Activated CD8-positive, alpha-beta memory T cell treated with anti-CD3 and anti-CD28 coated beads for 36 hours (primary cell): ENCODE results near the gene UNKL. TPM values are rescaled to one million over a fixed set of nuclear protein-coding genes. Genes with fewer than 3 reads are reported as not detected.

Experiments
- CTCF ChIA-PET: fragments of 350-600 bp; sonication (Branson Sonifier 250); formaldehyde crosslinking; loops from one replicate; lab custom pipeline; 2021; ENCODE audit warnings: antibody characterized with exemption; lab: Charles Lee
- POLR2A ChIA-PET: fragments of 350-600 bp; sonication (Branson Sonifier 250); formaldehyde crosslinking; loops from one replicate; lab custom pipeline; 2021; ENCODE audit warnings: antibody characterized with exemption; lab: Charles Lee
- total RNA-seq, 2 experiments: library from RNA; stranded (reverse); gene quantifications; one replicate each; pipeline ENCODE4 v1.2.3, GENCODE V29; 2021

The UNKL gene
- total RNA-seq, 2 experiments from 2014 or later, result 35.7 to 36.0 TPM

DNA sequence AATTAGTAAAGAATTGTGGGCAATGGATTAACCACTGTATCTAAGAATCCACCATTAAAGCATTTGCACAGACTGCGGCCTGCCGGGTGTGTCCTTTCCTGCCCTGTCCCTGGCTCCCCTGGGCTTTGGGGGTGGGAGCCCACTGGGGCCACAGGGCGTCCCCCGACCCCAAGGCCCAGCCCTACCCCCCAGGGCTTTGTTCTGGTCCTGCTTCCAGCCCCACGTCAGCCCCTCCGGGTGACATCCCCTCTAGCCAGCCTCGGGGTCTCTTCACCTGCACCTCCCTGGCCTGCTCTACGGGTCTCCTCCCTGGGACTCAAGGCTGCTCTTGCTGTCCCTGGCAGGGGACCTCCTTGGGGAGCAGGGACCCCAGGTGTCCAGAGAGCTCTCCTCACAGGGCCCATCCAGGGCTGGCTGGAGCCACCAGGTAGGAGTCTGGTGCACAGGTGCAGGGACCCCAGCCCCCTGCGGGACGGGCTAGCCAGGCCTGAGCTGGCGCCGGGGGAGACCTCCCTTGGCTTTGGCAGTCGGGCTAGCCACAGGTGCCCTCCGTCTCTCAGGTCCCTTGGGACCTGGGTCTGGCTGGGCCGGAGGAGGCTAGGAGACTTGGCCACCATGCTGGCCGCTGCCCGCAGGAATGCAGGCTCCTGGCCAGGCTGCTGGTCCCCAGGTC lies 87.4 kb downstream of the UNKL start:
- POLR2A ChIA-PET, result no interaction called here
- CTCF ChIA-PET, result interaction anchor here (0.6 to 1.2 kb wide), 2 partner anchors 11 to 90 kb away, joined by 3 to 4 read pairs; no protein-coding TSS in a partner anchor

DNA sequence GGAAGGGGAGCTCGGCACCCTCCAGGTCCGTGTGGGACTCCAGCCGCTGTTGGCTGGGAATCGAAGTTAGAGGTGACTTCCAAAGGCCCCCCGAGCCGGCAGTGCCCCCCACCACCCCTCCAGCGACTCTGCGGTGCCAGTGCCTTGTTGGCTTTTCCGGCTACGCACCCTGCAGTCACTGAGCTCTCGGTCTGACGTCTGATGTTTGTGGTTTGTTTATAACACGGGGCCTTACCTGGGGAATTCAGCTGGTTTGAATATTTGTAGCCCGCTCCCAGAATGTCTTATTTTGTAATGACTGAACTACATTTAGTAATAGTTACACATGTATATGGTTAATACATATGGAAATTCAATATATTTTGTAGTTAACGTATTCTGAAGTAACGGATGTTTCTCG lies 88.1 kb downstream of the UNKL start:
- ChIA-PET POLR2A (no interaction called here), CTCF (interaction anchor here (0.6 to 1.2 kb wide), 2 partner anchors 11 to 464 kb away, joined by 3 read pairs; no protein-coding TSS in a partner anchor)

DNA sequence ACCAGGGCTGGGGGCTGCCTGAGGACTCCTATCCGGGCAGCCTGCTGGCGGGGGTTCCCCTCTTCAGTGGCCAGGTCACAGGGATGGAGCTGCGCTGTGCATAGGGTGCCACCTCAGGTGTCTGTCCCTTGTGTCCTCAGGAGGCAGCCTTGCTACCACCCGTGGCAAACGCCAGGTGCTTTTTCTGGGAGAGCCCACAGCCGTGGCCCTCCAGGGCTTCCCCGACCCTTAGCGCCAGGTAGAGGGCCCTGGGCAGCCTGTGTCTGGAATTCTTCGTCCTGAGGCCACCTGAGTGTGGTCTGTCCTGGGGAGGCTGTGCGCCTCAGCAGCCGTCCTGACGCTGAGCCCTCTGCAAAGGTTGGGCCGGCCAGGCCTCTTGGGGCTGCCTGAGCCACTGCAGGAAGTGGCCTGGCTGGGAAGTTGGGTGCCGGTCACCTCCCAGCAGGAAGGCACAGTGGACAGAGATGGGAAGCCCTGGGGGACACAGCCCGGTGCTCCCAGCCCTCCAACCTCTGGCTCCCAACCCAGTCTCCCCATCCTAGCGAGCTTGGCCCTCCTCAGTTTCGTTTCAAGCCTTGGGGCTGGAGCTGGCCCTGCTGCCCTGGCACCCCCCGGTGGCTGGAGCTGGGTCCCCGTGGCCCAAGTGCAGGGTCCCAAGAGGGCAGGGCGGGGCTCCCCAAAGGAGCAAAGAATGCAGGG lies 88.7 kb downstream of the UNKL start:
- ChIA-PET CTCF (interaction anchor here (0.6 kb wide), 1 partner anchor 464 kb away, joined by 3 read pairs; no protein-coding TSS in a partner anchor), POLR2A (no interaction called here)

DNA sequence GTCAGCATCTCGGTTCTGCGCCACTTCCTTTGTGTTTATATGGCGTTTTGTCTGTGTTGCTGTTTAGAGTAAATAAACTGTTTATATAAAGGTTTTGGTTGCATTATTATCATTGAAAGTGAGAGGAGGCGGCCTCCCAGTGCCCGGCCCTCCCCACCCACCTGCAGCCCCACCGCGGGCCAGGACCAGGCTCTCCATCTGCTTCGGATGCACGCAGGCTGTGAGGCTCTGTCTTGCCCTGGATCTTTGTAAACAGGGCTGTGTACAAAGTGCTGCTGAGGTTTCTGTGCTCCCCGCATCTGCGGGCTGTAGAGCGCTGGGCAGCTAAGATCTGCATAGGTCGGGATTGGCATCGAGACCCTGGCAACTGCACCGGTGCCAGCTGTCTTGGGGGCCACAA lies 89.2 kb downstream of the UNKL start:
- CTCF ChIA-PET, result no interaction called here

DNA sequence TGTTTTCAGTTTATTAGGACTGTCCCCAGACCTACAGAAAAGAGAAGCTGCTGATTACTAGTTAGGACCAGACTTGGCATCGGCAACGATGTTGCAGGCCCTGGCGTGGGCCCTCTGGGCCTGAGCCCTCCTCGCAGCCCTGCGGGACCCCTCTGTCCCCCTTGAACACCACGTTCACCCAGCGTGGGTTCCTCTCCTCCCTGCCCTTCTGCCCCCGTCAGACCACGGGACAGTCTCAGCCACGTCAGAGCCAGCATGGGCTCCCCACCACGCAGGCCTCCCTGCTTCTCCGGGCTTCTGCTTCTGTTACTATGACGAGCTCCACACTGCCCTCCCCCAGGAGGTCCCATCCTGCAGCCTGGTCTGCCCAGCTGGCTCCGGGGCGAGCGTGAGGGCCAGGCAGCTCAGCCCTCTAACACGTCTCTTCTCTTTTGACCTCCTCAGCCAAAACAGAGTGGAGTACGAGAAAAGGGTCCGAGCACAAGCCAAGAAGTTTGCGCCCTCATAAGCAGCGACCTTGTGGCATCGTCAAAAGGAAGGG lies 90.1 kb downstream of the UNKL start:
- CTCF ChIA-PET, result no interaction called here
- POLR2A ChIA-PET, result interaction anchor here (0.9 kb wide), 1 partner anchor 9 kb away, joined by 4 read pairs; no protein-coding TSS in a partner anchor

More for the DNA sequence above, 89.2 kb downstream of the UNKL start:
- POLR2A ChIA-PET, result no interaction called here

DNA sequence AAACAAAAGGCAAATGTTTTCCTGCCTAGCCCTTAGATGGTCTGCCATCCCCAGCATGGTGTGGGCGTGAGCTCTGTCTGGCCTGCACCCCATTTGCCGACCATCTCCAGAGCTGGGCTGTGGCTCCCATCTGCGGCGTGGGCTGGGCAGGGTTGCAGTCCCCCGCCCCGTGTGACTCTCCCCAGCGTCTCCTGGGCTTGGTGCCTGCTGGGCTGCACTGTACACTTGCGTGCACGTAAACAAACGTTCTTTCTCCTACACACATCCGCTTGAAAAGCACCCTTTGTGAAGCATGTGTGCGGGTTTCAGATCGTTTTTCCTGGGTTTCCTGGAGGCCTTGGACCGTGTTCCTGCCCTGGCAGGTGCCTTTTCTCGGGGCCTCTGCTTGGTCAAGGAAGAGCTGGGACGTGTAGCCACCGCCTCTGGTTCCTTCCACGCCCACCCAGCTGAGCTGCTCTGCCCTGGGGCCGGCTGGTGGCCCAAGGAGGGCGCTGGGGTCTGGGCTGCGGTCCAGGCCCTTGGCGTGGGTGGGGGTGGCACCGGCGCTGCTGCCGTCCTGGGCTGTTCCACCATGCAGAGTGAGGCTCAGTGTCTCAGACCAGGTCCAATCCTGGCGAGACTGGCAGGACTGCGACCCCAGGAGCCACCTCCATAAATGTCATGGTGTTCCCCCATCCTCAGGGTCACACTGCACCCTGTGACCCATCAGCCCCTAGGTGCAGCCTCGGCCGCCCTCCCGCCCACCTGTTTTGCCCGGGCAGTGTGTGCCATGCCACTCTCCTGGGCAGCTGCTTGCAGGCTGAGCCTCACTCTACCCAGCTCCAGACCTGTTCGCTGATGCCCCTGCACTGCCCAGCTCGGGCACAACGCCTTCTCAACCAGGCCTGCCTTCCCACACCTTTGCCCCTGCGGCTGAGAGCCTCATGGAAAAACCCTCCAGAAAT lies 90.9 kb downstream of the UNKL start:
- ChIA-PET CTCF (no interaction called here), POLR2A (interaction anchor here (0.9 kb wide), 1 partner anchor 8 kb away, joined by 4 read pairs; no protein-coding TSS in a partner anchor)

DNA sequence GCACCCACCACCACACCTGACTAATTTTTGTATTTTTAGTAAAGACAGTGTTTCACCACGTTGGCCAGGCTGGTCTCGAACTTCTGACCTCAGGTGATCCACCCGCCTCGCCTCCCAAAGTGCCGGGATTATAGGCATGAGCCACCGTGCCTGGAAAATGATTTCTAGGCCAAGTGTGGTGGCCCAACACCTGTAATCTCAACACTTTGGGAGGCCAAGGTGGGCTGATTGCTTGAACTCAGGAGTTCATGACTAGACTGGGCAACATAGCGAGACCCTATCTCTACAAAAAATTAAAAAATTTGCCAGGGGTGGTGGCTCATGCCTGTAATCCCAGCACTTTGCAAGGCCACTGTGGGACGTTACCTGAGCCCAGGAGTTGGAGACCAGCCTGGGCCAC lies 92.1 kb downstream of the UNKL start:
- POLR2A ChIA-PET, result no interaction called here
- CTCF ChIA-PET, result no interaction called here

DNA sequence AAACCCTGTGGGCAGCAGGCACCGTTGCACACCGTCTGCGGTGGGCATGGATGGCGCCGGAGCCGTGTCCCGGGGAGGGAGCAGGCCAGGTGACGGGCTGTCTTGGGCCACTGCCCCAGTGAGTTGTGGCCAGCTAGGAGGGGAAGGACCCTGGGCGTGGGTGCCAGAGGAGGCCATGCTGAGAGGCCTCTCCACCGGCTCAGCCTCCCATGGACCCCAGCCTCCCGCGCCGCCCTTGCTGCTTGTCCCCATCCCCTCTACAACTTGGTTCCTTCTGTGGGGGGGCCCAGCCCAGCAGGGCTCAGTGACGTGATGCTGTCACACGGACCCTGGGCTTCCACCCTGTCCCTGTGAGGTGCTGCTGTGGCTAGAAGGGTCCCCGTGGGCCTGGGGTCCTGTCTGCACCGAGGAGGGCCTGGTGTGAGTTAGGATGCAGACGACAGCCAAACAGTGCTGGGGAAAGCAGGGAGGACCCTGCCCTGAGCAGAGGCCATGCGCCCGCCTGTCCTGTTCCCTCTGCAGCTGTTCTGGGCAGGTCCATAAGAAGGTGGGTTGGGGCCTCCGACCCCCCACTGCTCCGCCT lies 93.8 kb downstream of the UNKL start:
- POLR2A ChIA-PET, result no interaction called here
- CTCF ChIA-PET, result interaction anchor here (0.6 kb wide), 1 partner anchor 320 kb away, joined by 3 read pairs; no protein-coding TSS in a partner anchor

DNA sequence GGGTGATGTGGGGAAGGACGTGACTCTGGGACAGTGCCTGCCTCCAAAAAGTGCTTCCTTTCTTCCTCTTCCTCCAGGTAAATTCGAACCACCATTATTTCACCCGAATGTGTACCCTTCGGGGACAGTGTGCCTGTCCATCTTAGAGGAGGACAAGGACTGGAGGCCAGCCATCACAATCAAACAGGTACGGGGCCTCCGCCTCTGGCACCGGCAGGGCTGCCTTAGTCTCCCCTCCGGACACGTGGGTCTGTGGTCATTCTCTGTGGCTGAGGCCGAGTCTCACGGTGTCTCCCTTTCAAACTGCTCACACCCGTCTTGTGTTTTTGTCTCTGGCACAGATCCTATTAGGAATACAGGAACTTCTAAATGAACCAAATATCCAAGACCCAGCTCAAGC lies 94.4 kb downstream of the UNKL start:
- ChIA-PET POLR2A (no interaction called here), CTCF (no interaction called here)

DNA sequence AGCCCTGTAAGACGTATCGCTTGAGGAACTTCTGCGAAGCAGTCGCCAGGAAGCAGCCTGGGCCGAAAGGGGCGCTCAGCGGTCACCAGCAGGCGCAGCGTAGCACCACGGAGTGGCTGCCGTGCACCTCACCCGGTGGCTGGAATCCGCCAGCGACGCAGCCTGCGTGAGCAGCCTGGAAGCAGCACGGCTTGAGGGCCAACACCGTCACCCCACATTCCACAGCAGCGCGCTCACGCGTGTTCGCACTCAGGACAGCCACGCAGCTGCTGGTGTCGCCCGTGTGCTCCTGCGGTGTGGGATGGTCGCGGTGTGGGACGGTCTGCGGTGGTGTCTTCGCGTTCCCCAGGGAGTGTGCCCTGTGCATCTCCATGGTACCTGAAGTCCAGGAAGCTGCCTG lies 95.5 kb downstream of the UNKL start:
- ChIA-PET CTCF (no interaction called here), POLR2A (no interaction called here)

DNA sequence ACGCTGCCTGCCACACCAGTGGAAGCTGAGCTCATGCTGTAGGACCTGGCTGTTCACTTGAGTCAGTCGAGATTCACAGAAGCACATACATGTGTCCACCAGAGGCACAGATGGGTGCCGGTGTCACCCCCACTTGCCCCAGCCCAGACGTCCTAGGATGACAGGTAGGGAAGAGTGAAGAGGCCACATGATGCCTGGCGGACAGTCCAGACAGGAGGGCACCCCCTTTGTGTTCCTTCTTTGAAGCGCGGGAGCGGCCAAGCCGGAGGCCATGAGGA lies 96.3 kb downstream of the UNKL start:
- POLR2A ChIA-PET, result no interaction called here

DNA sequence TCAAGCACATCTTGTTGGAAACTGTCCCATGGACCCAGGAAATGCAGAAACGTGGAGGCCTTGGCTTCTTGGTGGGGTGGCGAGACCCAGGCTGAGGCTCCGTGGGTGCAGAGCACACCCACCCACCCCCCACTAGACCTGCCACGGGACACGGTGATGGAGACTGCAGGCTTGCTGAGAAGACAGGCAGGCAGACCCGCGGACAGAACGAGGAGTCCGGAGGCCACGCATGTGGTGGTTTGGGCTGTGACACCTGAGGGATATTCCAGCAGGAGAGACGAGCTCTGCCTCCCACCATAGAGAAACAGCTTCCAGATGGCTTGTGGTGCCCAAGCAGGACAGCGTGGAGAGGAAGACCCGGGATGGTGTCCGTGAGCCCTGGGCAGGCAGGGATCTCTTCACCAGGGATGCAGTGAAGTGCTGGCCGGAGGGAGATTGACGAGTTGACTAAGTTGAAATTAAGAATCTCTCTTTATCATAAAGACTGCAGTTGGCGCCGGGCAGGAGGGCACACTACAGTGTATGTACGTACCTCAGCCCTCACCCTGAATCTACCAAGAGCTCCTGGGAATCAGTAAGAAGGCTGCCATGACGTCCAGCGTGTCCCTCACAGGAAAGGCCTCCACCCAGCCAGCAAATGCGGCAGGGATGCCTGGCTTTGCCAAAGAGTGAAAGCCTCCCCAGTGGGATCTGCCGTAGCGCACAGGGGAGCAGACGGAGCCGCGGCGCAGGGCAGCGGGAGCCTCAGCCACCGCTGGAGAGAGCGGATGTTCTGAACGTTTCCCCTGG lies 96.8 kb downstream of the UNKL start:
- POLR2A ChIA-PET, result no interaction called here
- CTCF ChIA-PET, result interaction anchor here (1.8 kb wide), 1 partner anchor 13 kb away, joined by 5 read pairs; no protein-coding TSS in a partner anchor

More for the DNA sequence above, 96.3 kb downstream of the UNKL start:
- CTCF ChIA-PET, result no interaction called here

DNA sequence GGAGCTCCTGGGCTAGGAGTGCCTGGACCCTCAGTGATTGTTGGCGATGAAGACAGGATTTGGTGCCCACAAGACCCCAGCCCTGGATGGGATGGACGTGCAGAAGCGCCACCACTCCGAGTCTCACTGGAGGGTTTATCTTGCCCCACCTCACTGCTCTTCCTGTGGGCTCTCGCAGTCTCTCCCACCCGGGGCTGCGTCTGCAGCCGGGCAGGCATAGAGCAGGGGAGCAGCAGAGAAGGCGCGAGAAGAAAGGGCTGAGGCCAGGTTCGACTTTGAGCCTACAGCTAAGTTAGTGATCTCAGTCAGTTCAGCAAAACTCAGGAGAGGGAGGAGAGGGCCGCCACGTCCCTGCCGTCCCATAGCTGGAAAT lies 98.5 kb downstream of the UNKL start:
- CTCF ChIA-PET, result interaction anchor here (1.8 kb wide), 1 partner anchor 15 kb away, joined by 5 read pairs; no protein-coding TSS in a partner anchor
- POLR2A ChIA-PET, result interaction anchor here (0.9 kb wide), 1 partner anchor 8 kb away, joined by 4 read pairs; no protein-coding TSS in a partner anchor

DNA sequence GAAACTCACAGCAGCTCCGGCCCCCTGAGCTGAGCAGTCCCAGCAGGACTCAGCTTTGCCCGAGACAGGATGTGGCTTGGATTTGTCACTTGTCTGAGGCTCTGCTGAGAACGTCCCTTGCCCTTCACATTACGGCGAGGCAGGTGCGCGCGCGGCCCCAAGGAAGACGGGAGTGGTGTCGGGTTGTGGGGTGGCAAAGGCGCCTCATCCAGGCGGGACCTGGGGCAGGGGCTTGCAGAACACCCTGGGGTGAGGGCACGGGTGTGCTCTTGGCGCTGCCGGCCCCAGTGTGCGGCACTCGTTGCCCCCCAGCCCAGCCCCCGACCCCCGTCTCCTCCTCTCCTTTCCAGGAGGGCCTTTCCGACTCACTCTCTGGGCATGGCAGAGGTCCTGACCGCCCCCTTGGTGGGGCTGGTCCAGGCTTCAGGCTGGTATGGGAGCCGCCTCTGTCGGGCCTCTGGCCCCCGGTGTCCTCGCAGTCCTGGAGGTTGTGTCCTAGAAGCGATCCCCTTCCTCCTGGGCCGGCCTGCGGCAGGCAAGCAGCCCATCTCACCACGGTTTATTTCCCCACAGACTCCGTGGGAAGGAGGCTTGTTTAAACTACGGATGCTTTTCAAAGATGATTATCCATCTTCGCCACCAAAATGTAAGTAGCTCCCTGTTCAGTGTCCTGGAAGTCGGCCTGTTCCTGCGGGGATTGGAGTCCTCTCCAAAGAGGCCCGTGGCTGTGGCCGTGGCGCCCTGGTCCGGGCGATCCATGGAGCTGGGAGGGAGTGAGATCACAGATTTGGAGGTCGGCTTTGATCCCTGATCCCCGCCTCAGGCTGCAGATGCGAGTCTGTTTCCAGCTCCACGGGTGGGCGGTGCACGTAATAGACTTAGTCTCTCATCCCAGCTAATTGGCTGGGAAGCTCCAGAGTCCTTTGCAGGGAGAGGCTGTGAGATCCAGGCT lies 99.1 kb downstream of the UNKL start:
- POLR2A ChIA-PET, result interaction anchor here (0.9 kb wide), 1 partner anchor 9 kb away, joined by 4 read pairs; no protein-coding TSS in a partner anchor
- CTCF ChIA-PET, result interaction anchor here (1.8 kb wide), 1 partner anchor 15 kb away, joined by 5 read pairs; no protein-coding TSS in a partner anchor

DNA sequence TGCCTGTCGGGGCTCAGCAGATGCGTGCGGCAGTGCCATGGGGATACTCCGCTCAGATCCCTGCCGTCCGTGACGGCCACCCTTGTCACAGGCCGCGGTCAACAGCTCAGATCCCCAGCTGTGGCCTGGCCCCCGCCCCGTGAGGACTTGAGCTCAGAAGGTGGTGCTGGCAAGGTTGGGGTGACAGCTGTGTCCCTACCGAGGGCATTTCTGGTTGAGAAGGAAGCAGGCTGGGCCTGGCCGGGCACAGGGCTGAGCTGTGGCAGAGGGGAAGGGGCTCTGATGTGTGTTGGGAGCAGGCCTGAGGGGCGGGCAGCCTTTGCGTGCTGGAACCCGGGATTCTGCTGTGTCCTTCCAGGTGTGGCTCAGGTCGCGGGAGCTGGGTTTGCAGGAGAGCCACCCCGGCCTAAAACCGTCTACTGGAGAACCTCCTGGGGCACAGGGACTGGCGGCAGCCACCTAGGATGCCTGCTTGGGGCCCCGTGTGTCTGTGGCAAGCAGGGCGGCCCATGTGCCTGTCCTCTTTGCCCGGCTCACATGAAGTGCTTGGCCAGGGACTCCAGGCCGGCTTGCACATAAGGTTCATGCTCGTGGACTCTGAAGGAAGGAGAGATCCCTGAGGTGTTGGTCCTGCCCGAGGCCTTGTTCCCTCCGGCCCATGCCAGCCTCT lies 100.0 kb downstream of the UNKL start:
- ChIA-PET POLR2A (no interaction called here), CTCF (no interaction called here)

DNA sequence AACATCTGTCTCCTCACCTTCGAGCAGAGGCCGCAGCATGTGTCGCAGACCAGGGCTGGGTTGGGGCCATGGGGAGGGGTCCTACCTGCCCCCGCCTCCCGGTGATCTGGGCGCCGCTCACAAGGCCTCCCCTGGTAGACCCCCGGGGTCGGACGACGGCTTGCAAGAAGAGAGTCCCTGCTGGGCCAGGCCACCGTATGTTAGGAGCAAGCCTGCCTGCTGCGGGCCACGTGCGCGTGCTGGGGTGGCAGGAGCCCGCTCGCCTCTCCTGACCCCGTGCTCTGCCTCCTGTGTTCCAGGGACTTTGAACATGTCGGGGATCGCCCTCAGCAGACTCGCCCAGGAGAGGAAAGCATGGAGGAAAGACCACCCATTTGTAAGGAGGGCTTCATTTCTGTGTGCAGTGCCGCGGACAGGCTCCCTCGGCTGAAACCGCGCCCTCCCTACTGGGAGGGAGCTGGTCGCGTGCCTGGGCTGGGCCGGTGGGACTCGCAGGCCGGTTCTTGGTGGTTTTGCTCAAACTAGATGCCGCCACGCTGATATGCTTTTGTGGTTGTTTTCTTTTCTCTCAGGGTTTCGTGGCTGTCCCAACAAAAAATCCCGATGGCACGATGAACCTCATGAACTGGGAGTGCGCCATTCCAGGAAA lies 100.7 kb downstream of the UNKL start:
- ChIA-PET POLR2A (interaction anchor here (0.6 kb wide), 1 partner anchor 391 kb away, joined by 4 read pairs; no protein-coding TSS in a partner anchor), CTCF (no interaction called here)
